ENCODE results near the gene UQCC2. TPM values are rescaled to one million over a fixed set of nuclear protein-coding genes. Genes with fewer than 3 reads are reported as not detected.

Gene UQCC2
- total RNA-seq, 1 donor from 2014 or later, result 137 TPM

DNA sequence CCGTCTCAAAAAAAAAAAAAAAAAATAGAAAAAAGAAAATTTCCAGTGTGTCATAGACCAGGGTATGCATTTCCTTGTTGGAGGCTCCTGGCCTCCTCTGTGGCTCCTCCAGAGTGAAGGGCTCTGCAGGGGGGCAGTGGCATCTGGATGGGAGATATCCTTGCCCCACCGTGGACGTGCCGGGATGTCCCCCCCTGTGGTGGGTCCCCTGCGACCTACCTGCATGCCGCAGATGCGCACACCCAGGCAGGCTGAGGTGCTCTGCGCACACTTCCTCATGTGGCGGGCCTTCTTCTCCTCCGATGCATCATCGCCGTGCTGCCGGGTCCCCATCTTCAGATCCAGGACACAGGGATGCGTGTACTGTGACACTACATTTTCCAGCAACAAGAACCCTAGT lies 13.7 kb upstream of the UQCC2 start:
- H3K27me3 Mint-ChIP-seq, result peaks cover 27% of the 10 kb centered on the region
- DNase-seq, result no peak
- H3K9me3 Mint-ChIP-seq, result no peaks in the 10 kb centered on the region
- H3K27ac Mint-ChIP-seq, result no peak overlapping the region
- intact Hi-C loops (cut with micrococcal nuclease), result no loop called here
- H3K4me3 Mint-ChIP-seq, result no peak overlapping the region
- no peaks in the 10 kb centered on the region for H3K36me3 Mint-ChIP-seq (ENCODE audit: low read depth)
- peaks cover 6% of the 10 kb centered on the region for H3K4me1 Mint-ChIP-seq

DNA sequence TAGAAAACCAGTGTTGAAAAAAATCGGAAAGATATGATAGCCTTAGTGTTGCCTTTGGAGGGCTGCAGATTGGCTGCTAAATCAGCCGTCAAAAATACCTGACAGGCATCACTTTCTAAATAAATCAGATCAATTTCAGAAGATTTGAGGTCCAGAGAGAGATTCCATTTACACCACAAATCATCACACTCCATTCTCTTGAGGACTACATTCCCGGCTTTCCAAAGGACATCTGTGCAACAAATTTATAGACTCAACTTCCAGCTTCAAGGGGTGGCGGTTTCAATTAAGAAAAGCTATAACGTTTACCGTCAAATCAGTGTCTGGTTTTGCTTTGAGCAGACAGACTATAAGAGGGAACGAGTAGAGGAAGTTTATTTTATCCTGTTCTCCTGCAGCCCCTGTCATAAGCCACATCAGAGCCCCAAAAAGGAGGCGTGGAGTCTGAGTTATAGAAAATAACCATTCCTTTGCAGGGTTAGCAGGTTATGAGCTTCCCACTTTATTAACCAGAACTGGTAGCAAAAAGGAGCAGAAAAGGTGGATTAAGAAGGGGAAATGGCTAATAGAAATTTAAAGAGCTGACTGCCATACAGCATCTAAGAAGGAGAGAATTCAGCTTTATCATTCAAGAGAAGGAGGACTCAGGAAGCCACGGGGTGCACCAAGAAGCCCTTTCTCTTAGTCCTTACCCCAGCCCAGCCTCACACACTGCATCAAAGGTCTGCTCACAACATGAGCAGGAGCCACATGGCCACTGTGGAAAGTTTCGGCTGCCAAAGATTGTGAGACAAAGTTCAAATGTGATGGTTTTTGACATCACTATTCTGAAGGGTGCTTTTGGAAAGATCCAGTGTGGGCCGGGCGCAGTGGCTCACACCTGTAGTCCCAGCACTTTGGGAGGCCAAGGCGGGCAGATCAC lies 12.9 kb upstream of the UQCC2 start:
- Mint-ChIP-seq H3K27ac (no peak overlapping the region), H3K4me1 (peaks cover 6% of the 10 kb centered on the region), H3K4me3 (no peak overlapping the region), H3K27me3 (peaks cover 30% of the 10 kb centered on the region), H3K9me3 (no peaks in the 10 kb centered on the region), H3K36me3 (ENCODE audit: low read depth) (no peaks in the 10 kb centered on the region)
- intact Hi-C loops (cut with micrococcal nuclease), result no loop called here
- no peak for DNase-seq

DNA sequence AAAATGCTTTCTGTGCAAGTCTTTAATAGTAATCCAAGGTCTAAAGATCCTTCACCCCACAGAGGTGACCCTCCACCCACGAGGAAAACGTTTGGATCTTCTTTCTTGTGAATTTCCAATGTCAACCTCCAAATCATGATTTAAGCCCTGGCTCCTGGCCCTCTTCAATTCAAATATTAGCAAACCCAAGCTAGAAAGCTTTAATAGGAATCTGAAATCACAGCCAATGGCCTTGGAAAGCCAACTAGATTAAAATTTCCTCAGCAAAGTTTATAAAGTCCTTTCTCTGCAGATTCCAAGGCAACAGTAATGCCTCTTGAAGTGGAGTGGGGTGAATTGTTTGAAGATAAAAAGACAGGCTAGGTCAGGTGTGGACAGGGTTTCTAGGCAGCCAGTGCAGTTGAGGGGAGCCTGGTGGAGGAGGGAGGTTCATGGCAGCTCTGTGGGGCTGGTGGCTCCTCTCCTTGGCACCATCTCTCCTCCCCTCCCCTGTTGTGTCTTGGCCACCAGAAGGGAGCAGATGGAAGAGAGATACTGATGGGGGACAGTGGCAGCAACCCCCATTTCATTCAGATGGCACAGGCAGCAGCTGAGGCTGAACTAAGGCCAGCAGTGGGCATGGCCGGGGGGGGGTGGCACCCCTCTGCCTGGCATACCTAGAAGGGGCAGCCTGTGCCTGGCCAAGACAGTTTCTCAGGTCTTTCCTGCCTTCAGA lies 12.0 kb upstream of the UQCC2 start:
- DNase-seq, result no peak
- H3K27me3 Mint-ChIP-seq, result peaks cover 33% of the 10 kb centered on the region
- no peak overlapping the region for H3K27ac Mint-ChIP-seq
- no peaks in the 10 kb centered on the region for H3K9me3 Mint-ChIP-seq
- H3K4me3 Mint-ChIP-seq, result no peak overlapping the region
- intact Hi-C loops (cut with micrococcal nuclease), result no loop called here
- H3K4me1 Mint-ChIP-seq, result peaks cover 6% of the 10 kb centered on the region
- no peaks in the 10 kb centered on the region for H3K36me3 Mint-ChIP-seq (ENCODE audit: low read depth)

GRCh38 chr6:33722103-33722623 lies 10.7 kb upstream of the UQCC2 start:
- H3K4me3 Mint-ChIP-seq, result no peak overlapping the region
- peaks cover 6% of the 10 kb centered on the region for H3K4me1 Mint-ChIP-seq
- intact Hi-C loops (cut with micrococcal nuclease), result no loop called here
- peaks cover 33% of the 10 kb centered on the region for H3K27me3 Mint-ChIP-seq
- DNase-seq, result no peak
- H3K27ac Mint-ChIP-seq, result no peak overlapping the region
- H3K9me3 Mint-ChIP-seq, result no peaks in the 10 kb centered on the region
- H3K36me3 Mint-ChIP-seq (ENCODE audit: low read depth), result no peaks in the 10 kb centered on the region

DNA sequence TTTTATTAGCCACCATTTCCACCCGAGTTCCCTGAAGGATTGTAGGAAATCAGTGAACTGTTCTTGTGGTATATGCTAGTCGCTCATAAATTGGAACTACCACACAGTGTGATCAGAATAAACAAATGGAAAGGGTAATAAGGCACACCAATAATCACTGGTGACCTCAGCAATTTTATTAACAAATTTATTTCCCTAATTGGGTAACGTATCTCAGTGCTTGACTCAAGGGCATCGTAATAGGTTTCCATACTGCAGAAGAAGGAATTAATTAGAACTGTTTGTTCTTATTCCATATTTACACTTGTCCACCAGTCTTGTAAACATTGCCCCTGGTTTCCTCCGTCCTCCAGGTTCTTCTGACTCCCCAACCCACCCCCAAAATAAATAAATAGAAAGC lies 10.0 kb upstream of the UQCC2 start:
- H3K27me3 Mint-ChIP-seq, result peaks cover 33% of the 10 kb centered on the region

GRCh38 chr6:33720998-33721397 lies 9.5 kb upstream of the UQCC2 start:
- Mint-ChIP-seq H3K4me3 (no peak overlapping the region), H3K27ac (no peak overlapping the region), H3K4me1 (peaks cover 6% of the 10 kb centered on the region), H3K9me3 (no peaks in the 10 kb centered on the region), H3K36me3 (ENCODE audit: low read depth) (no peaks in the 10 kb centered on the region), H3K27me3 (peaks cover 33% of the 10 kb centered on the region)
- DNase-seq, result no peak
- intact Hi-C loops (cut with micrococcal nuclease), result no loop called here

More for the DNA sequence above, 10.0 kb upstream of the UQCC2 start:
- no peak overlapping the region for H3K27ac Mint-ChIP-seq
- intact Hi-C loops (cut with micrococcal nuclease), result no loop called here
- H3K9me3 Mint-ChIP-seq, result no peaks in the 10 kb centered on the region
- peaks cover 6% of the 10 kb centered on the region for H3K4me1 Mint-ChIP-seq
- H3K4me3 Mint-ChIP-seq, result no peak overlapping the region
- no peak for DNase-seq
- H3K36me3 Mint-ChIP-seq (ENCODE audit: low read depth), result no peaks in the 10 kb centered on the region

- Mint-ChIP-seq H3K27me3 (peaks cover 29% of the 10 kb centered on the region), H3K9me3 (no peaks in the 10 kb centered on the region), H3K27ac (no peak overlapping the region), H3K4me1 (peaks cover 6% of the 10 kb centered on the region), H3K36me3 (ENCODE audit: low read depth) (no peaks in the 10 kb centered on the region), H3K4me3 (no peak overlapping the region)
- no peak for DNase-seq
- intact Hi-C loops (cut with micrococcal nuclease), result loop anchor here (10.0 kb wide), 1 partner anchor 525 kb away; the partner anchor contains the start of gene SMIM29
Observed at GRCh38 chr6:33719326-33719987, 8.0 kb upstream of the UQCC2 start.

DNA sequence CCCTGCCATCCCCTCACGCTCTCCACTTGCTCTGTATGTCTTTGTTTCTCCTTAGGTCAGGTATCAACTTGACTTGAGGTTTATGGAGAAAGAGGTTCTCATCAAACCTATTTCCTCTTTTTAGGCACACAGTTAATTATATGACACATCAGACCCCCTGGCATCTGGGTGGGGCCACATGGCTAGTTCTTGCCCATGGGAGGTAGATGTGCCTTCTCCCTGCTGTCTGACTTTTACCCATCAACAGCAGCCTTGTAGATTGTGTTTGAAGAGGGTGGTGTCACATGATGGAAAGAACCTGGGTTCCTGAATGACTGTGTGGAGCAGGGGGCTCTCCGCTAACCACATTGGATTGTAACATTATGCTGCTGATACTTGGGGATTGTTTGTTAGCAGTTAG lies 7.2 kb upstream of the UQCC2 start:
- peaks cover 26% of the 10 kb centered on the region for H3K27me3 Mint-ChIP-seq
- no peaks in the 10 kb centered on the region for H3K36me3 Mint-ChIP-seq (ENCODE audit: low read depth)
- H3K27ac Mint-ChIP-seq, result no peak overlapping the region
- intact Hi-C loops (cut with micrococcal nuclease), result loop anchor here (10.0 kb wide), 1 partner anchor 526 kb away; the partner anchor contains the start of gene SMIM29
- no peaks in the 10 kb centered on the region for H3K9me3 Mint-ChIP-seq
- peaks cover 2% of the 10 kb centered on the region for H3K4me1 Mint-ChIP-seq
- DNase-seq, result no peak
- no peak overlapping the region for H3K4me3 Mint-ChIP-seq

DNA sequence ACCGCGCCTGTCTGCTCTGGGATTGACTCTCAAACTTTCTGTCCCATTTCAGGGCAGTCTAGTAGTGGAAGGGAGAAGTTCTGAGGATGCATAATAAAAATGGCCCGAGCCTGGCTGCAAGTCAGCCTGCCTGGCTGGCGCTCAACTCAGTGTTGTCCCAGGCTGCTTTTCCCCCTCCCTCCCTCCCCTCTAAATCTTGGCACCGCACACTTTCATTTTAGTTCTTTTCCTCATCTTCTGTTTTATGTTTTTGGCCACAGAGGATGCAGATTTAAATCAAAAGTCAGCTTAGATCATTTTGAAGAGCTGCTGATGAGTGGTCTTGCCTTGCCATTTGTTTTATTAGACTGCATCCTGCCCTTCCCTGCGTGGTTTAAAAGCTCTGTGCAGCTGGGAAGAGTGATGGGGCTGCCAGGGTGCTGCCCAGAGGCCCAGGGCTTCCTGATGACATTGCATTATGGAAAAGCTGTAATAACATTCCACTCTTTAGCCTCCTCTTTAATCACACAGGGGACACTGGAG lies 6.5 kb upstream of the UQCC2 start:
- Mint-ChIP-seq H3K4me1 (no peaks in the 10 kb centered on the region), H3K9me3 (no peaks in the 10 kb centered on the region)

GRCh38 chr6:33716890-33717632 lies 5.6 kb upstream of the UQCC2 start:
- intact Hi-C loops (cut with micrococcal nuclease), result loop anchor here (10.0 kb wide), 1 partner anchor 528 kb away; the partner anchor contains the start of gene SMIM29
- Mint-ChIP-seq H3K36me3 (ENCODE audit: low read depth) (no peaks in the 10 kb centered on the region), H3K9me3 (no peaks in the 10 kb centered on the region), H3K27me3 (peaks cover 19% of the 10 kb centered on the region), H3K27ac (no peak overlapping the region), H3K4me1 (peaks cover under 1% of the 10 kb centered on the region), H3K4me3 (no peak overlapping the region)
- no peak for DNase-seq

More for the DNA sequence above, 6.5 kb upstream of the UQCC2 start:
- Mint-ChIP-seq H3K27ac (no peak overlapping the region), H3K4me3 (no peak overlapping the region), H3K27me3 (peaks cover 23% of the 10 kb centered on the region), H3K36me3 (ENCODE audit: low read depth) (no peaks in the 10 kb centered on the region)
- DNase-seq, result no peak
- intact Hi-C loops (cut with micrococcal nuclease), result loop anchor here (10.0 kb wide), 1 partner anchor 527 kb away; the partner anchor contains the start of gene SMIM29

GRCh38 chr6:33716379-33716778 lies 4.9 kb upstream of the UQCC2 start:
- H3K4me3 Mint-ChIP-seq, result no peak overlapping the region
- peaks cover 15% of the 10 kb centered on the region for H3K27me3 Mint-ChIP-seq
- no peak overlapping the region for H3K27ac Mint-ChIP-seq
- intact Hi-C loops (cut with micrococcal nuclease), result loop anchor here (10.0 kb wide), 1 partner anchor 528 kb away; the partner anchor contains the start of gene SMIM29
- peaks cover 7% of the 10 kb centered on the region for H3K4me1 Mint-ChIP-seq
- no peaks in the 10 kb centered on the region for H3K9me3 Mint-ChIP-seq
- no peak for DNase-seq
- H3K36me3 Mint-ChIP-seq (ENCODE audit: low read depth), result peaks cover 1% of the 10 kb centered on the region

DNA sequence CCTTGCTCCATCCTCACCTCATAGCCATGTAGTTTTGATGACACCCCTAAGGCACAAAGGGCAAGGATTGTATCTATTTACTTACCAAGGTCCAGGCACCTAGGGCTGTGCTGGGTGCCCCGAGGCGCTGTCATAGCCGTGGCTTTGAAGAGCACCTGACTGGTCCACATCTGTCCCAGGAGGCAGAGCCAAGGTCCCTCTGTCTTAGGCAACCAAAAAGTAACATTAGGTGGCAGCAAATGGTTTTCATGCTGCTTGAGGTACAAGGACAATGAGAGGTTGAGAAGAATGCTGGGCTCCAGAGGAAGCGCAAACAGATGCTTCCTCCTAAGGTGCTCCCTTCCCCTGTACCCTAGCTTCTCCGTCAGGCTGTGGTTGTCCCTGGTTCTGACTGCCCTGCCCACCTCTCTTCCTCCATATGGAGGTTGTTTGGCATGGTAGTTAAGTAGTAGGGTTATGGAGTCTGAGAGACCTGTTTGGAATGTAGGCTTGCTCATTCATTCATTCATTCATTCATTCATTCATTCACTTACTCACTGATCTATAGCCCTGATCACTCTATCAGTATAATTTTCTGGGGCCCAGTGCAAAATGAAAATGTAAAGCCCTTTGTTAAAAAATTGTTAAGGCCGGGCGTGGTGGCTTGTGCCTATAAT lies 3.0 kb upstream of the UQCC2 start:
- DNase-seq, result no peak
- Mint-ChIP-seq H3K27ac (no peak overlapping the region), H3K9me3 (no peaks in the 10 kb centered on the region), H3K36me3 (ENCODE audit: low read depth) (peaks cover 12% of the 10 kb centered on the region), H3K27me3 (peaks cover 8% of the 10 kb centered on the region), H3K4me1 (peaks cover 21% of the 10 kb centered on the region), H3K4me3 (no peak overlapping the region)
- intact Hi-C loops (cut with micrococcal nuclease), result loop anchor here (5.0 to 10.0 kb wide), 2 partner anchors 48 to 530 kb away; partner anchors contain the start of gene SMIM29
